SU-DHL-6 (cell line): ENCODE results near the gene DCXR.
A peak's percentile ranks its signal among the peaks of the same experiment; 100 is the strongest.

Experiments
- H2AFZ ChIP-seq: fragments of 200-600 bp; sonication (generic); 2 replicates; pipeline ENCODE4 v1.6.1; 2014; ENCODE audit warnings: low read depth, mild to moderate bottlenecking, moderate library complexity, mixed read lengths, antibody characterized with exemption, low read length; ENCODE audit not compliant: severe bottlenecking
- H3F3A ChIP-seq: fragments of 200-600 bp; shearing (Covaris generic); 2 replicates; pipeline ENCODE4 v1.6.0; 2016; ENCODE audit warnings: antibody characterized with exemption, mild to moderate bottlenecking; ENCODE audit not compliant: insufficient read depth
- H3K27ac ChIP-seq: fragments of 200-600 bp; sonication (generic); 2 replicates; pipeline ENCODE4 v1.5.1; 2016; ENCODE audit warnings: low read depth, mild to moderate bottlenecking, low read length, moderate library complexity, mixed read lengths
- H3K27me3 ChIP-seq: fragments of 200-600 bp; sonication (generic), shearing (Covaris generic); 2 replicates; pipeline ENCODE4 v1.6.0; 2014; ENCODE audit warnings: mild to moderate bottlenecking, low read length
- H3K36me3 ChIP-seq: fragments of 200-600 bp; sonication (generic); 2 replicates; pipeline ENCODE4 v1.6.1; 2014; ENCODE audit warnings: mild to moderate bottlenecking, low read length, mixed read lengths
- H3K4me2 ChIP-seq: fragments of 300-600, 200-600 bp; shearing (Covaris generic), sonication (generic); 2 replicates; pipeline ENCODE4 v1.6.0; 2014; ENCODE audit warnings: low read length, low read depth, mild to moderate bottlenecking; ENCODE audit not compliant: poor library complexity, severe bottlenecking
- H3K4me3 ChIP-seq: fragments of 200-600 bp; sonication (generic); 2 replicates; pipeline ENCODE4 v1.5.1; 2014; ENCODE audit warnings: antibody characterized with exemption, low read length, mild to moderate bottlenecking, mixed read lengths; ENCODE audit not compliant: insufficient read depth, poor library complexity, severe bottlenecking
- H3K79me2 ChIP-seq: fragments of 200-600 bp; sonication (generic); 2 replicates; pipeline ENCODE4 v1.6.1; 2014; ENCODE audit warnings: mild to moderate bottlenecking, low read length, moderate library complexity; ENCODE audit not compliant: insufficient read depth
- H3K9ac ChIP-seq: fragments of 200-600 bp; sonication (generic); 2 replicates; pipeline ENCODE4 v1.7.0; 2014; ENCODE audit warnings: mild to moderate bottlenecking, low read length
- H3K9me2 ChIP-seq: fragments of 200-600 bp; sonication (generic); replicated peaks from 2 replicates; pipeline ENCODE4 v1.6.1; 2014; ENCODE audit warnings: low read length; ENCODE audit not compliant: insufficient read depth
- H3K9me3 ChIP-seq: fragments of 200-600 bp; sonication (generic); 2 replicates; pipeline ENCODE4 v1.6.1; 2014; ENCODE audit warnings: low read length, mixed read lengths; ENCODE audit not compliant: insufficient read depth
- H4K20me1 ChIP-seq: fragments of 200-600 bp; sonication (generic); 2 replicates; pipeline ENCODE4 v1.6.1; 2014; ENCODE audit warnings: low read depth, mild to moderate bottlenecking, antibody characterized with exemption, low read length, moderate library complexity, mixed read lengths
- CTCF ChIP-seq: fragments of 200-600 bp; sonication (generic); IDR thresholded peaks from one replicate; pipeline ENCODE4 v1.5.1; 2017; ENCODE audit warnings: antibody characterized with exemption, mild to moderate bottlenecking, low read length, moderate library complexity; ENCODE audit not compliant: insufficient read depth, poor library complexity, severe bottlenecking
- EZH2phosphoT487 ChIP-seq: fragments of 200-600 bp; sonication (generic), shearing (Covaris generic); conservative IDR thresholded peaks from 2 replicates; pipeline ENCODE4 v1.6.1; 2018; ENCODE audit warnings: mild to moderate bottlenecking, antibody characterized with exemption, low read length, moderate library complexity, mixed read lengths

Gene DCXR

GRCh38 chr17:82064433-82065192 lies 27.1 kb upstream of the DCXR start:
- H3K27me3 ChIP-seq, result no peaks in the 10 kb centered on the region
- peaks cover 8% of the 10 kb centered on the region; the same call in 1 of the 2 replicates for H3K79me2 ChIP-seq
- TF ChIP-seq EZH2phosphoT487, result no peak
- no peak for TF ChIP-seq CTCF
- peak overlapping the region; percentile 92 for H3K9ac ChIP-seq
- H3K4me2 ChIP-seq, result peak overlapping the region; percentile 62
- H2AFZ ChIP-seq, result no peak overlapping the region
- no peaks in the 10 kb centered on the region for H3K9me2 ChIP-seq
- no peaks in the 10 kb centered on the region for H3K9me3 ChIP-seq
- H3K27ac ChIP-seq, result peak overlapping the region; percentile 39
- H3K36me3 ChIP-seq, result no peaks in the 10 kb centered on the region
- H4K20me1 ChIP-seq, result no peaks in the 10 kb centered on the region
- no peaks in the 10 kb centered on the region for H3F3A ChIP-seq
- H3K4me3 ChIP-seq, result peak overlapping the region; percentile 59

GRCh38 chr17:82063424-82064415 lies 26.2 kb upstream of the DCXR start:
- no peaks in the 10 kb centered on the region for H3K36me3 ChIP-seq
- no peaks in the 10 kb centered on the region for H3K9me3 ChIP-seq
- TF ChIP-seq CTCF, result no peak
- TF ChIP-seq EZH2phosphoT487, result no peak
- peak overlapping the region; percentile 39; the same call in 1 of the 2 replicates for H3K27ac ChIP-seq
- H3K4me2 ChIP-seq, result peak overlapping the region; percentile 62
- H3K79me2 ChIP-seq, result peaks cover 8% of the 10 kb centered on the region; the same call in 1 of the 2 replicates
- H3K9ac ChIP-seq, result peak overlapping the region; percentile 92
- no peak overlapping the region for H2AFZ ChIP-seq
- H3F3A ChIP-seq, result no peaks in the 10 kb centered on the region
- H3K4me3 ChIP-seq, result no peak overlapping the region
- no peaks in the 10 kb centered on the region for H4K20me1 ChIP-seq
- no peaks in the 10 kb centered on the region for H3K9me2 ChIP-seq
- no peaks in the 10 kb centered on the region for H3K27me3 ChIP-seq

GRCh38 chr17:82062984-82063368 lies 25.5 kb upstream of the DCXR start:
- H2AFZ ChIP-seq, result no peak overlapping the region
- H3K9ac ChIP-seq, result no peak overlapping the region
- H3K4me3 ChIP-seq, result no peak overlapping the region
- H3K27me3 ChIP-seq, result no peaks in the 10 kb centered on the region
- no peaks in the 10 kb centered on the region for H3K9me2 ChIP-seq
- no peak overlapping the region for H3K4me2 ChIP-seq
- no peaks in the 10 kb centered on the region for H3K36me3 ChIP-seq
- no peak overlapping the region for H3K27ac ChIP-seq
- no peaks in the 10 kb centered on the region for H3K9me3 ChIP-seq
- no peaks in the 10 kb centered on the region for H4K20me1 ChIP-seq
- H3F3A ChIP-seq, result no peaks in the 10 kb centered on the region
- H3K79me2 ChIP-seq, result peaks cover 8% of the 10 kb centered on the region; the same call in 1 of the 2 replicates
- no peak for TF ChIP-seq EZH2phosphoT487
- no peak for TF ChIP-seq CTCF
